ENCODE results near the gene MAPK8IP1.

Gene MAPK8IP1

DNA sequence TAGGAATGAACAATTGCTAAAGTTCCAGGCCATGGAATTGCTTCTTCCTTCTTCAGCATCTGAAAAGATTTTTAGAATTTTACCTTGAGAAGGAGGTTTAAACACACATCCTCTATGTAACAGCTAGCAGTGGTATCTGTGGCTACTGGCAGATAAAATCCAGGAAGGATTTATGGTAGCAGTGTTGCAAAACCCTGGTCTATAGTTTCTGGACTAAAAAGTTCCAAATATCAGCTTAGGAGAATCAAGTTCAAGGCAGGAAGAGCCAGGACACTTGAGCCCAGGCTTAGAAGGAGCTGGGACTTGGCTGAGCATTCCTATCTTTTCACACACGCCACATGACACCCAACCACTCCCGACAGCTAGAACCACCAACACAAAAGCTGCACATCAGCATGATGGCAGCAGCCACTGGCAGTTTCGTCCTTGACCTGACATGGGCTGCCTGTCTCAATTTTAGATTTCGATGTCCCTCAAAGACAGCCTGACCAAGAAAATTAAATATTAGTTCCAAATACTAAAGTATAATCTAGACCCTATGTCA lies 51.1 kb downstream of the MAPK8IP1 start:
- no peak for ATAC-seq
- TF ChIP-seq ESRRG (CRISPR knock-in tag; IDR thresholded peaks at IDR 0.05): no peak
- TF ChIP-seq ARNTL (CRISPR knock-in tag; IDR thresholded peaks at IDR 0.05; ENCODE audit: borderline replicate concordance, low read depth): no peak
- TF ChIP-seq, protein P1, sequence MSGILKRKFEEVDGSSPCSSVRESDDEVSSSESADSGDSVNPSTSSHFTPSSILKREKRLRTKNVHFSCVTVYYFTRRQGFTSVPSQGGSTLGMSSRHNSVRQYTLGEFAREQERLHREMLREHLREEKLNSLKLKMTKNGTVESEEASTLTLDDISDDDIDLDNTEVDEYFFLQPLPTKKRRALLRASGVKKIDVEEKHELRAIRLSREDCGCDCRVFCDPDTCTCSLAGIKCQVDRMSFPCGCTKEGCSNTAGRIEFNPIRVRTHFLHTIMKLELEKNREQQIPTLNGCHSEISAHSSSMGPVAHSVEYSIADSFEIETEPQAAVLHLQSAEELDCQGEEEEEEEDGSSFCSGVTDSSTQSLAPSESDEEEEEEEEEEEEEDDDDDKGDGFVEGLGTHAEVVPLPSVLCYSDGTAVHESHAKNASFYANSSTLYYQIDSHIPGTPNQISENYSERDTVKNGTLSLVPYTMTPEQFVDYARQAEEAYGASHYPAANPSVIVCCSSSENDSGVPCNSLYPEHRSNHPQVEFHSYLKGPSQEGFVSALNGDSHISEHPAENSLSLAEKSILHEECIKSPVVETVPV (CRISPR knock-in tag; IDR thresholded peaks at IDR 0.05): no peak
- no peak for TF ChIP-seq TOX (CRISPR knock-in tag; IDR thresholded peaks at IDR 0.05; ENCODE audit: borderline replicate concordance)

DNA sequence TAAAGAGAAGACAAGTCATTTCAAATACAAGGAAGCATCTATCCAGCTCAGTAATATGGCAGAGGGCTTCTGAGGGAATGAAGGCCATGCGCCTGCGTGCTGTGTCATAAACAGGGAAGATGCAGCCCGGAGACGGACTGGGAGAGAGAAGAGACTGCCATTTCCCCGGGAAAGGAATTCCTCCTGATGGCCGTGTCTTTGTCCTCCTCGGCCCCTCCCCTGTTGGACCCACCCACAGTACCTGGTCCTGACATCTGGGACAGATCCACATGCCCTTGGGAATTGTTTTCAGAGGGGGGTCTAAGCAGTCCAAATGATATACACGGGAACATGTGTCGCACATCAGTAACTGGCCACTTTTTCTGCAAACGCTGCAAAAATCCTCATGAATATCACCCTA lies 52.5 kb downstream of the MAPK8IP1 start:
- TF ChIP-seq ZNF565 (CRISPR knock-in tag; conservative IDR thresholded peaks at IDR 0.05; ENCODE audit: low read depth): no peak
- TF ChIP-seq ARNTL (CRISPR knock-in tag; IDR thresholded peaks at IDR 0.05; ENCODE audit: borderline replicate concordance, low read depth): no peak
- no peak for TF ChIP-seq OSR1 (CRISPR knock-in tag; IDR thresholded peaks at IDR 0.05)
- no peak for TF ChIP-seq TCF4 (CRISPR knock-in tag; IDR thresholded peaks at IDR 0.05; ENCODE audit: borderline replicate concordance)
- TF ChIP-seq ZC3H10 (CRISPR knock-in tag; IDR thresholded peaks at IDR 0.05): no peak
- TF ChIP-seq, protein P2, sequence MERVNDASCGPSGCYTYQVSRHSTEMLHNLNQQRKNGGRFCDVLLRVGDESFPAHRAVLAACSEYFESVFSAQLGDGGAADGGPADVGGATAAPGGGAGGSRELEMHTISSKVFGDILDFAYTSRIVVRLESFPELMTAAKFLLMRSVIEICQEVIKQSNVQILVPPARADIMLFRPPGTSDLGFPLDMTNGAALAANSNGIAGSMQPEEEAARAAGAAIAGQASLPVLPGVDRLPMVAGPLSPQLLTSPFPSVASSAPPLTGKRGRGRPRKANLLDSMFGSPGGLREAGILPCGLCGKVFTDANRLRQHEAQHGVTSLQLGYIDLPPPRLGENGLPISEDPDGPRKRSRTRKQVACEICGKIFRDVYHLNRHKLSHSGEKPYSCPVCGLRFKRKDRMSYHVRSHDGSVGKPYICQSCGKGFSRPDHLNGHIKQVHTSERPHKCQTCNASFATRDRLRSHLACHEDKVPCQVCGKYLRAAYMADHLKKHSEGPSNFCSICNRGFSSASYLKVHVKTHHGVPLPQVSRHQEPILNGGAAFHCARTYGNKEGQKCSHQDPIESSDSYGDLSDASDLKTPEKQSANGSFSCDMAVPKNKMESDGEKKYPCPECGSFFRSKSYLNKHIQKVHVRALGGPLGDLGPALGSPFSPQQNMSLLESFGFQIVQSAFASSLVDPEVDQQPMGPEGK (CRISPR knock-in tag; IDR thresholded peaks at IDR 0.05; ENCODE audit: borderline replicate concordance): no peak
- no peak for TF ChIP-seq TOX (CRISPR knock-in tag; IDR thresholded peaks at IDR 0.05; ENCODE audit: borderline replicate concordance)
- no peak for TF ChIP-seq ZFP30 (CRISPR knock-in tag; IDR thresholded peaks at IDR 0.05)
- TF ChIP-seq RARB (CRISPR knock-in tag; IDR thresholded peaks at IDR 0.05): no peak
- no peak for TF ChIP-seq ZNF8 (CRISPR knock-in tag; IDR thresholded peaks at IDR 0.05)
- no peak for ATAC-seq

DNA sequence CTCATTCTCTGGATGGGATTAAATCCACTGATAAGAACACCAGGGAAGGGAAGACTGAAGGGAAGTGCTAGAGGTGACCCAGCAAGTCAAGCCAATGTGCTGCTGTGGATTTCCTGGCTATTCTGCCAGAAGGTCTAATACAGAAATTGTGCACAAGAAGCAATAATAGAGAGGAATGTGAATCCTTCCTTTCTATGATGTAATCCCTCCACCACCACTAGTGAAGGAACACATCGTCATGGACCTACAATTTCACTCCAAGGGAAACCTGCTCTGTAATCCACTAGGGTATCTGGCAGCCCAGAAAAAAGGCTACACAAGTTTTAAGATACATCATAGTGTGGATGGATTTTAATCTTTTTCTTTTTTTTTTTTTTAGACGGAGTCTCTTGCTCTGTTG lies 54.4 kb downstream of the MAPK8IP1 start:
- no peak for ATAC-seq
- TF ChIP-seq ZC3H10 (CRISPR knock-in tag; IDR thresholded peaks at IDR 0.05) (no peak), OSR1 (CRISPR knock-in tag; IDR thresholded peaks at IDR 0.05) (no peak), ESRRG (CRISPR knock-in tag; IDR thresholded peaks at IDR 0.05) (no peak), RARB (CRISPR knock-in tag; IDR thresholded peaks at IDR 0.05) (no peak), ZFP30 (CRISPR knock-in tag; IDR thresholded peaks at IDR 0.05) (no peak), ZNF70 (CRISPR knock-in tag; IDR thresholded peaks at IDR 0.05) (no peak), PPARA (CRISPR knock-in tag; IDR thresholded peaks at IDR 0.05; ENCODE audit: borderline replicate concordance) (no peak), TCF4 (CRISPR knock-in tag; IDR thresholded peaks at IDR 0.05; ENCODE audit: borderline replicate concordance) (no peak)
- TF ChIP-seq, protein P3, sequence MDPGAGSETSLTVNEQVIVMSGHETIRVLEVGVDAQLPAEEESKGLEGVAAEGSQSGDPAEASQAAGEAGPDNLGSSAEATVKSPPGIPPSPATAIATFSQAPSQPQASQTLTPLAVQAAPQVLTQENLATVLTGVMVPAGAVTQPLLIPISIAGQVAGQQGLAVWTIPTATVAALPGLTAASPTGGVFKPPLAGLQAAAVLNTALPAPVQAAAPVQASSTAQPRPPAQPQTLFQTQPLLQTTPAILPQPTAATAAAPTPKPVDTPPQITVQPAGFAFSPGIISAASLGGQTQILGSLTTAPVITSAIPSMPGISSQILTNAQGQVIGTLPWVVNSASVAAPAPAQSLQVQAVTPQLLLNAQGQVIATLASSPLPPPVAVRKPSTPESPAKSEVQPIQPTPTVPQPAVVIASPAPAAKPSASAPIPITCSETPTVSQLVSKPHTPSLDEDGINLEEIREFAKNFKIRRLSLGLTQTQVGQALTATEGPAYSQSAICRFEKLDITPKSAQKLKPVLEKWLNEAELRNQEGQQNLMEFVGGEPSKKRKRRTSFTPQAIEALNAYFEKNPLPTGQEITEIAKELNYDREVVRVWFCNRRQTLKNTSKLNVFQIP (CRISPR knock-in tag; IDR thresholded peaks at IDR 0.05; ENCODE audit: borderline replicate concordance, low read depth): no peak
- TF ChIP-seq, protein P1 (CRISPR knock-in tag; IDR thresholded peaks at IDR 0.05): no peak

DNA sequence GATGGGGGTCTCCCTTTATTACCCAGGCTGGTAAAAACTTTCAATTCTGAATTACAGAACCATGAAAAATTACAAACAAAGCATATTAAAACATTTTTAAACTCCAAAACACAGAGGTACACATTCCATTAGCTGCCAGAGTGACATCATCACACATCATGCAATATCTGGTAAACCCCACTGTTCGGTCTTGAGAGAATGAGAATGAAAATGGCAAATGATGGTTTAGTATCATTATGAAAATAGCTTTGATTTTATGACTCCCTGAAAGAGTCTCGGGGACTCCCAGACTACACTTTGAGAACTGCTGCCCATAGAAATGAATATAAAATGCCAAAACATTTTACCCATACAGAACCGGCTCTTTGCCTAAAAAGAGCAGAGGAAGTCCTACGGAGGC lies 55.8 kb downstream of the MAPK8IP1 start:
- no peak for TF ChIP-seq TOX (CRISPR knock-in tag; IDR thresholded peaks at IDR 0.05; ENCODE audit: borderline replicate concordance)
- TF ChIP-seq GLIS3 (CRISPR knock-in tag; IDR thresholded peaks at IDR 0.05): no peak
- TF ChIP-seq ZNF8 (CRISPR knock-in tag; IDR thresholded peaks at IDR 0.05): no peak
- TF ChIP-seq, protein P4, sequence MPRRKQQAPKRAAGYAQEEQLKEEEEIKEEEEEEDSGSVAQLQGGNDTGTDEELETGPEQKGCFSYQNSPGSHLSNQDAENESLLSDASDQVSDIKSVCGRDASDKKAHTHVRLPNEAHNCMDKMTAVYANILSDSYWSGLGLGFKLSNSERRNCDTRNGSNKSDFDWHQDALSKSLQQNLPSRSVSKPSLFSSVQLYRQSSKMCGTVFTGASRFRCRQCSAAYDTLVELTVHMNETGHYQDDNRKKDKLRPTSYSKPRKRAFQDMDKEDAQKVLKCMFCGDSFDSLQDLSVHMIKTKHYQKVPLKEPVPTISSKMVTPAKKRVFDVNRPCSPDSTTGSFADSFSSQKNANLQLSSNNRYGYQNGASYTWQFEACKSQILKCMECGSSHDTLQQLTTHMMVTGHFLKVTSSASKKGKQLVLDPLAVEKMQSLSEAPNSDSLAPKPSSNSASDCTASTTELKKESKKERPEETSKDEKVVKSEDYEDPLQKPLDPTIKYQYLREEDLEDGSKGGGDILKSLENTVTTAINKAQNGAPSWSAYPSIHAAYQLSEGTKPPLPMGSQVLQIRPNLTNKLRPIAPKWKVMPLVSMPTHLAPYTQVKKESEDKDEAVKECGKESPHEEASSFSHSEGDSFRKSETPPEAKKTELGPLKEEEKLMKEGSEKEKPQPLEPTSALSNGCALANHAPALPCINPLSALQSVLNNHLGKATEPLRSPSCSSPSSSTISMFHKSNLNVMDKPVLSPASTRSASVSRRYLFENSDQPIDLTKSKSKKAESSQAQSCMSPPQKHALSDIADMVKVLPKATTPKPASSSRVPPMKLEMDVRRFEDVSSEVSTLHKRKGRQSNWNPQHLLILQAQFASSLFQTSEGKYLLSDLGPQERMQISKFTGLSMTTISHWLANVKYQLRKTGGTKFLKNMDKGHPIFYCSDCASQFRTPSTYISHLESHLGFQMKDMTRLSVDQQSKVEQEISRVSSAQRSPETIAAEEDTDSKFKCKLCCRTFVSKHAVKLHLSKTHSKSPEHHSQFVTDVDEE (CRISPR knock-in tag; IDR thresholded peaks at IDR 0.05): no peak
- TF ChIP-seq ESRRG (CRISPR knock-in tag; IDR thresholded peaks at IDR 0.05): no peak
- TF ChIP-seq ZNF565 (CRISPR knock-in tag; conservative IDR thresholded peaks at IDR 0.05; ENCODE audit: low read depth): no peak
- TF ChIP-seq ZFP30 (CRISPR knock-in tag; IDR thresholded peaks at IDR 0.05): no peak
- no peak for ATAC-seq

Data from SK-N-SH treated with all-trans-retinoic acid at 6 μM for 48 hours (cell line).